ENCODE results near the gene FBXO22. TPM values are rescaled to one million over a fixed set of nuclear protein-coding genes. Genes with fewer than 3 reads are reported as not detected.

Gene FBXO22
- total and polyA plus RNA-seq, 2 of the 8 experiments (the other 6 are each of a cell fraction or from before 2014, with no cell fraction given) = 33.2 to 67.3 TPM

DNA sequence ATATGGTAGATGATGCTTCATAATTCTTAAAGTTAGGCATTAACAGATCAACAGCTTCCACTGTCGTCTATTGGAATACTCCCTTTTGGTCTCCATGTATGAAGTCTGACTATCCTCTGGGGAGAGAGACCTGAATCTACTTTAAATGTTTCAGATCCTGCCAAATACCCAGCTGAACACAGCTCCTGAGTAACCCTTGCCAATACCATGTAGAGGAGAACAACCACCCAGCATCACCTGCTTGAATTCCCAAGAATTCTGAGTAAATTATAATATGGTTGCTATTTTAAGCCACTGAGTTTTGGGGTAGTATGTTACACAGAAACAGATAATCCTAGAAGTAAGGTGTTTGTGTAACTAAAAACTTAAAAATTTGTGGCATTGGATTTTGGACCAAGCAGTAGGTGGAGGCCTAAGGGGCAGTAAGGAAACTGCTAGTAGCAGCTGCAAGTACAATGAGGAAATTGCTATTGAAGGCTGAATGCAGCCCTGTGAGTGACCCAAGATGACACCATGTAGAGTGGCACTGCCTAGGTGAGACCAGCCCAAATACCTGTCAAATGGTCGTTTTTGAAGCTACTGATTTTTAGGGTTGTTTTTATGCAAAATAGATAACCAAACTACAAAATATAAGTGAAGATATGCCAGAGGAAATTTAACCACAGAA is 77.6 kb downstream of the FBXO22 start (continued):
- TF ChIP-seq, protein P1, sequence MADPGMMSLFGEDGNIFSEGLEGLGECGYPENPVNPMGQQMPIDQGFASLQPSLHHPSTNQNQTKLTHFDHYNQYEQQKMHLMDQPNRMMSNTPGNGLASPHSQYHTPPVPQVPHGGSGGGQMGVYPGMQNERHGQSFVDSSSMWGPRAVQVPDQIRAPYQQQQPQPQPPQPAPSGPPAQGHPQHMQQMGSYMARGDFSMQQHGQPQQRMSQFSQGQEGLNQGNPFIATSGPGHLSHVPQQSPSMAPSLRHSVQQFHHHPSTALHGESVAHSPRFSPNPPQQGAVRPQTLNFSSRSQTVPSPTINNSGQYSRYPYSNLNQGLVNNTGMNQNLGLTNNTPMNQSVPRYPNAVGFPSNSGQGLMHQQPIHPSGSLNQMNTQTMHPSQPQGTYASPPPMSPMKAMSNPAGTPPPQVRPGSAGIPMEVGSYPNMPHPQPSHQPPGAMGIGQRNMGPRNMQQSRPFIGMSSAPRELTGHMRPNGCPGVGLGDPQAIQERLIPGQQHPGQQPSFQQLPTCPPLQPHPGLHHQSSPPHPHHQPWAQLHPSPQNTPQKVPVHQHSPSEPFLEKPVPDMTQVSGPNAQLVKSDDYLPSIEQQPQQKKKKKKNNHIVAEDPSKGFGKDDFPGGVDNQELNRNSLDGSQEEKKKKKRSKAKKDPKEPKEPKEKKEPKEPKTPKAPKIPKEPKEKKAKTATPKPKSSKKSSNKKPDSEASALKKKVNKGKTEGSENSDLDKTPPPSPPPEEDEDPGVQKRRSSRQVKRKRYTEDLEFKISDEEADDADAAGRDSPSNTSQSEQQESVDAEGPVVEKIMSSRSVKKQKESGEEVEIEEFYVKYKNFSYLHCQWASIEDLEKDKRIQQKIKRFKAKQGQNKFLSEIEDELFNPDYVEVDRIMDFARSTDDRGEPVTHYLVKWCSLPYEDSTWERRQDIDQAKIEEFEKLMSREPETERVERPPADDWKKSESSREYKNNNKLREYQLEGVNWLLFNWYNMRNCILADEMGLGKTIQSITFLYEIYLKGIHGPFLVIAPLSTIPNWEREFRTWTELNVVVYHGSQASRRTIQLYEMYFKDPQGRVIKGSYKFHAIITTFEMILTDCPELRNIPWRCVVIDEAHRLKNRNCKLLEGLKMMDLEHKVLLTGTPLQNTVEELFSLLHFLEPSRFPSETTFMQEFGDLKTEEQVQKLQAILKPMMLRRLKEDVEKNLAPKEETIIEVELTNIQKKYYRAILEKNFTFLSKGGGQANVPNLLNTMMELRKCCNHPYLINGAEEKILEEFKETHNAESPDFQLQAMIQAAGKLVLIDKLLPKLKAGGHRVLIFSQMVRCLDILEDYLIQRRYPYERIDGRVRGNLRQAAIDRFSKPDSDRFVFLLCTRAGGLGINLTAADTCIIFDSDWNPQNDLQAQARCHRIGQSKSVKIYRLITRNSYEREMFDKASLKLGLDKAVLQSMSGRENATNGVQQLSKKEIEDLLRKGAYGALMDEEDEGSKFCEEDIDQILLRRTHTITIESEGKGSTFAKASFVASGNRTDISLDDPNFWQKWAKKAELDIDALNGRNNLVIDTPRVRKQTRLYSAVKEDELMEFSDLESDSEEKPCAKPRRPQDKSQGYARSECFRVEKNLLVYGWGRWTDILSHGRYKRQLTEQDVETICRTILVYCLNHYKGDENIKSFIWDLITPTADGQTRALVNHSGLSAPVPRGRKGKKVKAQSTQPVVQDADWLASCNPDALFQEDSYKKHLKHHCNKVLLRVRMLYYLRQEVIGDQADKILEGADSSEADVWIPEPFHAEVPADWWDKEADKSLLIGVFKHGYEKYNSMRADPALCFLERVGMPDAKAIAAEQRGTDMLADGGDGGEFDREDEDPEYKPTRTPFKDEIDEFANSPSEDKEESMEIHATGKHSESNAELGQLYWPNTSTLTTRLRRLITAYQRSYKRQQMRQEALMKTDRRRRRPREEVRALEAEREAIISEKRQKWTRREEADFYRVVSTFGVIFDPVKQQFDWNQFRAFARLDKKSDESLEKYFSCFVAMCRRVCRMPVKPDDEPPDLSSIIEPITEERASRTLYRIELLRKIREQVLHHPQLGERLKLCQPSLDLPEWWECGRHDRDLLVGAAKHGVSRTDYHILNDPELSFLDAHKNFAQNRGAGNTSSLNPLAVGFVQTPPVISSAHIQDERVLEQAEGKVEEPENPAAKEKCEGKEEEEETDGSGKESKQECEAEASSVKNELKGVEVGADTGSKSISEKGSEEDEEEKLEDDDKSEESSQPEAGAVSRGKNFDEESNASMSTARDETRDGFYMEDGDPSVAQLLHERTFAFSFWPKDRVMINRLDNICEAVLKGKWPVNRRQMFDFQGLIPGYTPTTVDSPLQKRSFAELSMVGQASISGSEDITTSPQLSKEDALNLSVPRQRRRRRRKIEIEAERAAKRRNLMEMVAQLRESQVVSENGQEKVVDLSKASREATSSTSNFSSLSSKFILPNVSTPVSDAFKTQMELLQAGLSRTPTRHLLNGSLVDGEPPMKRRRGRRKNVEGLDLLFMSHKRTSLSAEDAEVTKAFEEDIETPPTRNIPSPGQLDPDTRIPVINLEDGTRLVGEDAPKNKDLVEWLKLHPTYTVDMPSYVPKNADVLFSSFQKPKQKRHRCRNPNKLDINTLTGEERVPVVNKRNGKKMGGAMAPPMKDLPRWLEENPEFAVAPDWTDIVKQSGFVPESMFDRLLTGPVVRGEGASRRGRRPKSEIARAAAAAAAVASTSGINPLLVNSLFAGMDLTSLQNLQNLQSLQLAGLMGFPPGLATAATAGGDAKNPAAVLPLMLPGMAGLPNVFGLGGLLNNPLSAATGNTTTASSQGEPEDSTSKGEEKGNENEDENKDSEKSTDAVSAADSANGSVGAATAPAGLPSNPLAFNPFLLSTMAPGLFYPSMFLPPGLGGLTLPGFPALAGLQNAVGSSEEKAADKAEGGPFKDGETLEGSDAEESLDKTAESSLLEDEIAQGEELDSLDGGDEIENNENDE (IDR thresholded peaks at IDR 0.05; ENCODE audit: insufficient replicate concordance, low read length) = no peak
- TF ChIP-seq GTF2F1 (IDR thresholded peaks at IDR 0.05; ENCODE audit: borderline replicate concordance, low read depth, low read length) (no peak), CBX5 (IDR thresholded peaks at IDR 0.05; ENCODE audit: low read depth, low read length) (no peak), HDAC2 (IDR thresholded peaks at IDR 0.05; ENCODE audit: borderline replicate concordance in 1 of 2, low read depth in 2 of 2, low read length in 2 of 2) (no peak), TBP (IDR thresholded peaks at IDR 0.05; ENCODE audit: low read depth, low read length) (no peak), RXRA (IDR thresholded peaks at IDR 0.05; ENCODE audit: insufficient read depth, low read depth, low read length) (no peak), SAP30 (IDR thresholded peaks at IDR 0.05; ENCODE audit: insufficient read depth, insufficient replicate concordance, low read length) (no peak), TAF7 (optimal IDR thresholded peaks at IDR 0.05; ENCODE audit: borderline replicate concordance, low read depth, low read length) (no peak), ASH2L (IDR thresholded peaks at IDR 0.05; ENCODE audit: low read length) (no peak), POLR2A (IDR thresholded peaks at IDR 0.05; ENCODE audit: control extremely low read depth in 1 of 2, low read depth in 2 of 2, low read length in 2 of 2) (no peak)
